ENCODE measurements around the gene GPC5. TPM values are rescaled to one million over a fixed set of nuclear protein-coding genes. Genes with fewer than 3 reads are reported as not detected.
"Not testable (repeated sequence)": the region's sequence is repeated elsewhere in the genome, so short reads cannot be mapped to it uniquely, and the experiment has no call there.

Gene GPC5
- total RNA-seq, 2 donors from 2014 or later: 0.22 to 0.51 TPM

DNA sequence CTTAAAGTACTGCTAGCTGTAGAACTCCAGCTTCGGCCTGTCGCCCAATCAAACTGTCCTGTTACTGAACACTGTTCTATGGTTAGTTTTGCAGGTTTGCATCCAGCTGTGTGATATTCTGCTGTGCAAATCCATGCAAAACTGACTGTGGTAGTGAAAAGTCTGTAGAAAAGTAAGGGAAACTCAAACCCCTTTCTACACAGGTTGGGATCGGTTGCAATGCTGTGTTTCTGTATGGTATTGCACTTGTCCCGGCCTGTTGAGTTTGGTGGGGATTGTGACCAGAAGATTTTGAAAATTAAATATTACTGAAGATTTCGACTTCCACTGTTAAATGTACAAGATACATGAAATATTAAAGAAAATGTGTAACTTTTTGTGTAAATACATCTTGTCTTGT lies 47.3 kb upstream of the GPC5 start:
- Histone ChIP-seq H3K4me1 (ENCODE audit: control insufficient read depth, insufficient read depth, low read length) (peaks cover 2% of the 10 kb centered on the region), H3K4me3 (ENCODE audit: low read length) (peak overlapping the region; percentile 88), H3K27me3 (ENCODE audit: control insufficient read depth, insufficient read depth, low read length, poor library complexity, severe bottlenecking) (no peaks in the 10 kb centered on the region), H3K36me3 (ENCODE audit: control insufficient read depth, insufficient read depth, low read length) (peaks cover 69% of the 10 kb centered on the region), H3K9ac (ENCODE audit: extremely low read depth, low read length, poor library complexity, severe bottlenecking) (no peak overlapping the region), H3K27ac (ENCODE audit: low read depth, low read length) (no peak overlapping the region), H3K9me3 (ENCODE audit: control insufficient read depth, low read length) (no peaks in the 10 kb centered on the region)
- DNase-seq: no peak
- TF ChIP-seq, protein P1, sequence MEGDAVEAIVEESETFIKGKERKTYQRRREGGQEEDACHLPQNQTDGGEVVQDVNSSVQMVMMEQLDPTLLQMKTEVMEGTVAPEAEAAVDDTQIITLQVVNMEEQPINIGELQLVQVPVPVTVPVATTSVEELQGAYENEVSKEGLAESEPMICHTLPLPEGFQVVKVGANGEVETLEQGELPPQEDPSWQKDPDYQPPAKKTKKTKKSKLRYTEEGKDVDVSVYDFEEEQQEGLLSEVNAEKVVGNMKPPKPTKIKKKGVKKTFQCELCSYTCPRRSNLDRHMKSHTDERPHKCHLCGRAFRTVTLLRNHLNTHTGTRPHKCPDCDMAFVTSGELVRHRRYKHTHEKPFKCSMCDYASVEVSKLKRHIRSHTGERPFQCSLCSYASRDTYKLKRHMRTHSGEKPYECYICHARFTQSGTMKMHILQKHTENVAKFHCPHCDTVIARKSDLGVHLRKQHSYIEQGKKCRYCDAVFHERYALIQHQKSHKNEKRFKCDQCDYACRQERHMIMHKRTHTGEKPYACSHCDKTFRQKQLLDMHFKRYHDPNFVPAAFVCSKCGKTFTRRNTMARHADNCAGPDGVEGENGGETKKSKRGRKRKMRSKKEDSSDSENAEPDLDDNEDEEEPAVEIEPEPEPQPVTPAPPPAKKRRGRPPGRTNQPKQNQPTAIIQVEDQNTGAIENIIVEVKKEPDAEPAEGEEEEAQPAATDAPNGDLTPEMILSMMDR (conservative IDR thresholded peaks at IDR 0.05): no peak
- Mint-ChIP-seq H3K4me1 (peaks cover 26% of the 10 kb centered on the region), H3K27ac (no peak overlapping the region), H3K9me3 (no peaks in the 10 kb centered on the region), H3K36me3 (ENCODE audit: low read depth) (peaks cover 71% of the 10 kb centered on the region), H3K4me3 (peak overlapping the region; percentile 97), H3K27me3 (ENCODE audit: insufficient read depth) (peaks cover under 1% of the 10 kb centered on the region)
- 93% methylated on average over 4 of the region's 5 CpGs; no CpG with 5 or more reads in 1 of the 2 experiments for WGBS, 2 experiments (ENCODE audit: insufficient coverage in 1 of 2, insufficient read length in 1 of 2)

DNA sequence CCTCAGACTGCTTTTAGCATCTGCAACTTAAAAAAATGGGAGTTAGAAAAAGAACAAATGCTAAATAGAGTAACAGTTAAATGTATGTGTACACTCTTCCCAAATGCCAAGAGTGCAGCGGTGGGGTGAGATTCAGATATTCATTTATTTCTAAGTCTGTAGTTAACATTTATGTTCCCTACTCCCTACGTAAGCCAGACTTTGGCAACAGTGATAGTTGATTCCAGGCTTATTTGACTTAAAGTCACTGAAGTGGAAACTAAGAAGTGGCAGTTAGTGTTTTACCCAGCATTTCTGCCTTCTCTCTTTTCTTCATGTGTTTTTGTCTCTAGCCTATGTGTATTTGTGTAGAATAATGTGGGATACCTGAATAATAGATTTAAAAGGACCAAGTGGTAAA lies 46.4 kb upstream of the GPC5 start:
- no peak for DNase-seq

DNA sequence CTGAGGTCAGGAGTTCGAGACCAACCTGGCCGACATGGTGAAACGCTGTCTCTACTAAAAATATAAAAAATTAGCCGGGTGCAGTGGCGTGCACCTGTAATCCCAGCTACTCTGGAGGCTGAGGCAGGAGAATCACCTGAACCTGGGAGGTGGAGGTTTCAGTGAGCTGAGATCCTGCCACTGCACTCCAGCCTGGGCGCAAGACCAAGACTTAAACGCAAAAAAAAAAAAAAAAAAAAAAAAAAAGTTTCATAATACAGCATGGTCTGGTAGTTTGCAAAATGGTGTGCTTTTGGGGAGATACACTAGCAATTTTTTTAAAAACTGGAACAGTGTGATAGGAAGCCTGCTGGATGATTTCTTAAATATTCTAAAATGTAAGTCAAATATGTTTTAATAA lies 45.5 kb upstream of the GPC5 start:
- not testable (repeated sequence) for H3K27me3 Mint-ChIP-seq (ENCODE audit: insufficient read depth); H3K9me3 Mint-ChIP-seq; H3K4me3 Mint-ChIP-seq; H3K9ac ChIP-seq (ENCODE audit: extremely low read depth, low read length, poor library complexity, severe bottlenecking); DNase-seq; H3K27ac Mint-ChIP-seq; H3K27me3 ChIP-seq (ENCODE audit: control insufficient read depth, insufficient read depth, low read length, poor library complexity, severe bottlenecking); H3K4me1 ChIP-seq (ENCODE audit: control insufficient read depth, insufficient read depth, low read length); H3K9me3 ChIP-seq (ENCODE audit: control insufficient read depth, low read length); H3K27ac ChIP-seq (ENCODE audit: low read depth, low read length)
- Mint-ChIP-seq H3K4me1 (peaks cover 26% of the 10 kb centered on the region), H3K36me3 (ENCODE audit: low read depth) (peaks cover 83% of the 10 kb centered on the region)
- peaks cover 83% of the 10 kb centered on the region for H3K36me3 ChIP-seq (ENCODE audit: control insufficient read depth, insufficient read depth, low read length)
- peak overlapping the region; percentile 12 for H3K4me3 ChIP-seq (ENCODE audit: low read length)
- 90 to 100% methylated on average over 2 to 7 of the region's 7 CpGs for WGBS, 2 experiments (ENCODE audit: insufficient coverage in 1 of 2, insufficient read length in 1 of 2)

More for the DNA sequence above, 46.4 kb upstream of the GPC5 start:
- Mint-ChIP-seq H3K9me3 (no peaks in the 10 kb centered on the region), H3K4me1 (peaks cover 26% of the 10 kb centered on the region), H3K36me3 (ENCODE audit: low read depth) (peaks cover 79% of the 10 kb centered on the region), H3K4me3 (peak overlapping the region; percentile 97), H3K27me3 (ENCODE audit: insufficient read depth) (no peaks in the 10 kb centered on the region), H3K27ac (peak overlapping the region; percentile 76)
- no peak overlapping the region for H3K9ac ChIP-seq (ENCODE audit: extremely low read depth, low read length, poor library complexity, severe bottlenecking)
- peaks cover 2% of the 10 kb centered on the region for H3K4me1 ChIP-seq (ENCODE audit: control insufficient read depth, insufficient read depth, low read length)
- no peak overlapping the region for H3K27ac ChIP-seq (ENCODE audit: low read depth, low read length)
- TF ChIP-seq, protein P1 (conservative IDR thresholded peaks at IDR 0.05): no peak
- peaks cover 77% of the 10 kb centered on the region for H3K36me3 ChIP-seq (ENCODE audit: control insufficient read depth, insufficient read depth, low read length)
- no peaks in the 10 kb centered on the region for H3K9me3 ChIP-seq (ENCODE audit: control insufficient read depth, low read length)
- H3K27me3 ChIP-seq (ENCODE audit: control insufficient read depth, insufficient read depth, low read length, poor library complexity, severe bottlenecking): no peaks in the 10 kb centered on the region
- H3K4me3 ChIP-seq (ENCODE audit: low read length): peak overlapping the region; percentile 88
- WGBS, 2 experiments (ENCODE audit: insufficient coverage in 1 of 2, insufficient read length in 1 of 2): 79% methylated on average over 2 of the region's 2 CpGs; no CpG with 5 or more reads in 1 of the 2 experiments

DNA sequence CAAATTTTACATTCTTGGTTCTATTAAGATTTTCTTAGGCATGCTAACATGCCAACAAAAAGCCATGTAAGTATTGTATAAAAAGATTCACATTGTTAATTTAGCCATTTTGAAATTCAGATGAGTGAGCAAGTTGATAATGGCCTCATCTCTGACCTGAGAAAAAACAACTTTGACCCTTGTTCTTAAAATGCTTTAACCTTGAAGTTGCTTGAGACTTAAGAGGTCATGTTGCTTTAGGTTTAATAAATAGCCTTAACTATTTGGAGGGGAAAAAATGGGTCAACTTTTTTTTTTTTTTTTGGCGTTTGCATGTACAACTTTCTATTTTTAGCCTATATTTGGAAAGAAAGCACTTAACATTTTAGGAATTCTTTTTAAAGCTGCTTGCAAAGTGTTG lies 44.9 kb upstream of the GPC5 start:
- H3K27ac Mint-ChIP-seq: peak overlapping the region; percentile 69

More for the DNA sequence above, 44.9 kb upstream of the GPC5 start:
- H3K4me1 Mint-ChIP-seq: peaks cover 26% of the 10 kb centered on the region
- Histone ChIP-seq H3K9me3 (ENCODE audit: control insufficient read depth, low read length) (no peaks in the 10 kb centered on the region), H3K4me3 (ENCODE audit: low read length) (peak overlapping the region; percentile 12), H3K27ac (ENCODE audit: low read depth, low read length) (no peak overlapping the region), H3K4me1 (ENCODE audit: control insufficient read depth, insufficient read depth, low read length) (peaks cover 2% of the 10 kb centered on the region), H3K9ac (ENCODE audit: extremely low read depth, low read length, poor library complexity, severe bottlenecking) (no peak overlapping the region), H3K36me3 (ENCODE audit: control insufficient read depth, insufficient read depth, low read length) (peaks cover 86% of the 10 kb centered on the region), H3K27me3 (ENCODE audit: control insufficient read depth, insufficient read depth, low read length, poor library complexity, severe bottlenecking) (no peaks in the 10 kb centered on the region)
- no peak overlapping the region for H3K4me3 Mint-ChIP-seq
- no peaks in the 10 kb centered on the region for H3K27me3 Mint-ChIP-seq (ENCODE audit: insufficient read depth)
- DNase-seq: no peak
- H3K36me3 Mint-ChIP-seq (ENCODE audit: low read depth): peaks cover 83% of the 10 kb centered on the region
- no CpG with 5 or more reads among the region's 1 CpG for WGBS, 2 experiments (ENCODE audit: insufficient coverage in 1 of 2, insufficient read length in 1 of 2)
- TF ChIP-seq, protein P1 (conservative IDR thresholded peaks at IDR 0.05): no peak
- H3K9me3 Mint-ChIP-seq: no peaks in the 10 kb centered on the region
